Progenitor cell of endocrine pancreas (in vitro differentiated cells): ENCODE measurements around the gene RALGDS. TPM values are rescaled to one million over a fixed set of nuclear protein-coding genes. Genes with fewer than 3 reads are reported as not detected.

Experiments
- DNase-seq: peaks from one replicate; pipeline ENCODE4 v3.0.0; 2021; ENCODE audit warnings: low spot score; ENCODE audit not compliant: unreplicated experiment
- H3K27ac Mint-ChIP-seq: 2 replicates; pipeline ENCODE4 v1.8.0; 2021; ENCODE audit warnings: mild to moderate bottlenecking, moderate library complexity, mixed read lengths
- H3K27me3 Mint-ChIP-seq: 2 replicates; pipeline ENCODE4 v1.8.0; 2021; ENCODE audit warnings: mixed read lengths
- H3K36me3 Mint-ChIP-seq: 2 replicates; pipeline ENCODE4 v1.8.0; 2022; ENCODE audit warnings: mixed read lengths; ENCODE audit not compliant: insufficient read depth
- H3K4me1 Mint-ChIP-seq: 2 replicates; pipeline ENCODE4 v1.8.0; 2021; ENCODE audit warnings: low read depth, mixed read lengths
- H3K4me3 Mint-ChIP-seq: 2 replicates; pipeline ENCODE4 v1.8.0; 2021; ENCODE audit warnings: low read depth, mild to moderate bottlenecking, moderate library complexity, mixed read lengths
- H3K9me3 Mint-ChIP-seq: 2 replicates; pipeline ENCODE4 v1.8.0; 2021; ENCODE audit warnings: low read depth, mixed read lengths
- CTCF ChIP-seq: fragments of 200-600 bp; sonication (generic); IDR thresholded peaks from one replicate; pipeline ENCODE4 v1.5.0; 2021; ENCODE audit warnings: antibody characterized with exemption, mild to moderate bottlenecking; ENCODE audit not compliant: unreplicated experiment
- total RNA-seq: library from RNA; stranded (reverse); gene quantifications from 2 replicates; pipeline ENCODE4 v1.2.1, GENCODE V29; 2021

RALGDS gene
- total RNA-seq, 1 donor from 2014 or later, result 84.6 TPM

- Mint-ChIP-seq H3K4me1 (peaks cover 6% of the 10 kb centered on the region), H3K36me3 (peaks cover 1% of the 10 kb centered on the region), H3K9me3 (no peaks in the 10 kb centered on the region), H3K27ac (no peak overlapping the region), H3K27me3 (no peaks in the 10 kb centered on the region), H3K4me3 (no peak overlapping the region)
- no peak for TF ChIP-seq CTCF
- DNase-seq, result no peak
Observed at GRCh38 chr9:133114886-133115603, 6.0 kb downstream of the RALGDS start.

- TF ChIP-seq CTCF, result no peak
- H3K9me3 Mint-ChIP-seq, result no peaks in the 10 kb centered on the region
- peak overlapping the region; percentile 73 for H3K27ac Mint-ChIP-seq
- no peak overlapping the region for H3K4me3 Mint-ChIP-seq
- H3K36me3 Mint-ChIP-seq, result peaks cover 4% of the 10 kb centered on the region
- H3K4me1 Mint-ChIP-seq, result peaks cover 4% of the 10 kb centered on the region
- DNase-seq, result no peak
- H3K27me3 Mint-ChIP-seq, result no peaks in the 10 kb centered on the region
Observed at GRCh38 chr9:133113949-133114885, 6.8 kb downstream of the RALGDS start.

- H3K4me1 Mint-ChIP-seq, result peaks cover 2% of the 10 kb centered on the region
- no peak overlapping the region for H3K27ac Mint-ChIP-seq
- no peaks in the 10 kb centered on the region for H3K9me3 Mint-ChIP-seq
- H3K4me3 Mint-ChIP-seq, result no peak overlapping the region
- no peaks in the 10 kb centered on the region for H3K27me3 Mint-ChIP-seq
- peaks cover 4% of the 10 kb centered on the region for H3K36me3 Mint-ChIP-seq
- DNase-seq, result no peak
- TF ChIP-seq CTCF, result no peak
Observed at GRCh38 chr9:133113163-133113948, 7.7 kb downstream of the RALGDS start.

GRCh38 chr9:133112663-133113026 is 8.4 kb downstream of the RALGDS start:
- no peak overlapping the region for H3K27ac Mint-ChIP-seq
- TF ChIP-seq CTCF, result no peak
- DNase-seq, result no peak
- no peak overlapping the region for H3K4me3 Mint-ChIP-seq
- no peaks in the 10 kb centered on the region for H3K9me3 Mint-ChIP-seq
- H3K4me1 Mint-ChIP-seq, result peaks cover 2% of the 10 kb centered on the region
- H3K36me3 Mint-ChIP-seq, result peaks cover 4% of the 10 kb centered on the region
- no peaks in the 10 kb centered on the region for H3K27me3 Mint-ChIP-seq
